ENCODE results near the gene KRTAP22-2.

- TF ChIP-seq POLR2AphosphoS5 (IDR thresholded peaks at IDR 0.05; ENCODE audit: low read depth, low read length) (no peak), POLR2A (IDR thresholded peaks at IDR 0.05; ENCODE audit: low read depth, low read length) (no peak), POU2F2 (IDR thresholded peaks at IDR 0.05; ENCODE audit: low read depth, low read length) (no peak), TAF1 (IDR thresholded peaks at IDR 0.05; ENCODE audit: low read depth, low read length) (no peak), PAX5 (IDR thresholded peaks at IDR 0.05; ENCODE audit: insufficient read depth, low read length, severe bottlenecking) (no peak)
Observed at GRCh38 chr21:30580132-30580531, 10.1 kb downstream of the KRTAP22-2 start.
